SK-N-SH (cell line): ENCODE measurements around the gene PRR16. TPM values are rescaled to one million over a fixed set of nuclear protein-coding genes. Genes with fewer than 3 reads are reported as not detected.

ENCODE experiments used
- CTCF ChIA-PET: fragments of 300-600, 350-600 bp; formaldehyde crosslinking; extraction: SDS; loops from one replicate; lab custom pipeline; 2021; lab: Yijun Ruan, JAX
- POLR2A ChIA-PET: fragments of 350-600 bp; sonication (Branson Sonifier 250); formaldehyde crosslinking; extraction: SDS; loops from one replicate; lab custom pipeline; 2020; ENCODE audit warnings: antibody characterized with exemption, inconsistent platforms; lab: Yijun Ruan, JAX
- DNase-seq: peaks from one replicate; pipeline ENCODE4 v3.0.0; 2012
- H2AFZ ChIP-seq: fragments of 200-600 bp; sonication (generic); 2 replicates; pipeline ENCODE4 v1.8.1; 2016; ENCODE audit warnings: antibody characterized with exemption, mild to moderate bottlenecking, low read depth
- H3F3A ChIP-seq: fragments of 200-600 bp; sonication (generic); replicated peaks from 2 replicates; pipeline ENCODE3; 2016; ENCODE audit warnings: antibody characterized with exemption, mild to moderate bottlenecking; ENCODE audit not compliant: insufficient read depth
- H3K27ac ChIP-seq, 2 experiments: fragments of 200-500 bp in 1 of 2; fragments of 200-600 bp in 1 of 2; sonication (Bioruptor generic) in 1 of 2; sonication (generic), shearing (Covaris generic) in 1 of 2; 2 replicates each; pipeline versions ENCODE4 v1.5.1 to v1.6.1; 2014 to 2016; ENCODE audit warnings: low read depth in 2 of 2, inconsistent platforms in 1 of 2, low read length in 1 of 2, mild to moderate bottlenecking in 1 of 2, mixed read lengths in 1 of 2
- H3K27me3 ChIP-seq: fragments of 200-600 bp; sonication (generic), shearing (Covaris generic); 2 replicates; pipeline ENCODE4 v1.6.1; 2016; ENCODE audit warnings: mixed run types; ENCODE audit not compliant: insufficient read depth
- H3K36me3 ChIP-seq, 2 experiments: fragments of 200-500 bp in 1 of 2; fragments of 200-600 bp in 1 of 2; sonication (Bioruptor generic) in 1 of 2; sonication (generic) in 1 of 2; replicated peaks in 1 of 2; 2 replicates each; pipeline versions ENCODE3 to v1.5.1; 2014 to 2016; ENCODE audit warnings: low read length in 1 of 2, mild to moderate bottlenecking in 1 of 2; ENCODE audit not compliant: insufficient read depth in 2 of 2, control insufficient read depth in 1 of 2
- H3K4me1 ChIP-seq, 2 experiments: fragments of 200-500 bp in 1 of 2; fragments of 200-600 bp in 1 of 2; sonication (Bioruptor generic) in 1 of 2; sonication (generic), shearing (Covaris generic) in 1 of 2; 2 replicates each; pipeline versions ENCODE4 v1.5.1 to v1.6.1; 2014 to 2016; ENCODE audit warnings: low read depth in 1 of 2, low read length in 1 of 2, mixed run types in 1 of 2; ENCODE audit not compliant: insufficient read depth in 2 of 2, control insufficient read depth in 1 of 2
- H3K4me2 ChIP-seq: fragments of 200-600 bp; sonication (generic), shearing (Covaris generic); 2 replicates; pipeline ENCODE4 v1.6.1; 2017; ENCODE audit warnings: mixed run types
- H3K4me3 ChIP-seq, 2 experiments: fragments of 200-500 bp in 1 of 2; fragments of 200-600 bp in 1 of 2; sonication (Bioruptor generic) in 1 of 2; sonication (generic), shearing (Covaris generic) in 1 of 2; 2 replicates each; pipeline versions ENCODE4 v1.5.1 to v1.8.1; 2014 to 2016; ENCODE audit warnings: low read depth in 2 of 2, inconsistent platforms in 1 of 2, low read length in 1 of 2, mild to moderate bottlenecking in 1 of 2, mixed read lengths in 1 of 2, moderate library complexity in 1 of 2
- H3K79me2 ChIP-seq: fragments of 200-600 bp; sonication (generic); 2 replicates; pipeline ENCODE4 v1.8.1; 2017; ENCODE audit warnings: mild to moderate bottlenecking; ENCODE audit not compliant: insufficient read depth
- H3K9ac ChIP-seq: fragments of 200-600 bp; sonication (generic); 2 replicates; pipeline ENCODE4 v1.6.1; 2017; ENCODE audit warnings: mixed run types
- H3K9me2 ChIP-seq: fragments of 200-600 bp; sonication (generic); 2 replicates; pipeline ENCODE4 v1.6.1; 2017; ENCODE audit warnings: mixed run types
- H3K9me3 ChIP-seq: fragments of 200-600 bp; sonication (generic); 2 replicates; pipeline ENCODE4 v1.6.1; 2017; ENCODE audit warnings: mixed run types, mild to moderate bottlenecking, moderate library complexity
- H4K20me1 ChIP-seq: fragments of 200-600 bp; sonication (generic); 2 replicates; pipeline ENCODE4 v1.6.1; 2017; ENCODE audit warnings: mild to moderate bottlenecking, mixed run types; ENCODE audit not compliant: insufficient read depth
- EP300 ChIP-seq, 2 experiments: IDR thresholded peaks; 2 replicates each; pipeline versions ENCODE4 v1.4.0 to v1.6.1; 2012; ENCODE audit warnings: borderline replicate concordance in 1 of 2, low read depth in 1 of 2, low read length in 1 of 2
- EZH2phosphoT487 ChIP-seq: fragments of 200-600 bp; sonication (generic); IDR thresholded peaks from 2 replicates; pipeline ENCODE4 v1.6.1; 2017; ENCODE audit warnings: low read depth, mixed run types, mild to moderate bottlenecking, antibody characterized with exemption, moderate library complexity, borderline replicate concordance
- MEF2A ChIP-seq: IDR thresholded peaks from 2 replicates; pipeline ENCODE4 v1.4.0; 2012; ENCODE audit warnings: low read depth, borderline replicate concordance
- NFIC ChIP-seq: IDR thresholded peaks from 2 replicates; pipeline ENCODE4 v1.4.0; 2012; ENCODE audit warnings: borderline replicate concordance
- NRF1 ChIP-seq: IDR thresholded peaks from 2 replicates; pipeline ENCODE4 v1.6.1; 2012; ENCODE audit warnings: low read depth, mild to moderate bottlenecking, low read length
- RFX5 ChIP-seq: IDR thresholded peaks from 2 replicates; pipeline ENCODE4 v1.6.1; 2012; ENCODE audit warnings: mild to moderate bottlenecking, improper control_type of control experiment, low read length
- RXRA ChIP-seq: IDR thresholded peaks from 2 replicates; pipeline ENCODE4 v1.4.0; 2012; ENCODE audit warnings: low read depth, mild to moderate bottlenecking, borderline replicate concordance
- TAF1 ChIP-seq: IDR thresholded peaks from 2 replicates; pipeline ENCODE4 v1.6.1; 2012; ENCODE audit warnings: low read depth, mild to moderate bottlenecking, low read length, moderate library complexity, borderline replicate concordance
- TCF12 ChIP-seq: IDR thresholded peaks from 2 replicates; pipeline ENCODE4 v1.4.0; 2012
- YY1 ChIP-seq: IDR thresholded peaks from 2 replicates; pipeline ENCODE4 v1.4.0; 2012; ENCODE audit warnings: low read depth, mild to moderate bottlenecking
- WGBS: methylation state at CpG from one replicate; pipeline ENCODE4 v1.1.6; 2017; ENCODE audit warnings: low lambda C conversion rate; 5-methylcytosine and 5-hydroxymethylcytosine counted together
- polyA plus RNA-seq, 3 experiments: library from polyadenylated mRNA; depleted of rRNA; stranded (reverse); fragments of >200 nt; gene quantifications; 2 replicates each; pipeline ENCODE4 v1.2.3, GENCODE V29; 2012
- TF ChIP-seq, protein P1 (sequence below): IDR thresholded peaks from 2 replicates; pipeline ENCODE4 v1.4.0; 2012; ENCODE audit warnings: low read depth
- TF ChIP-seq, protein P2 (sequence below): fragments of 150-350 bp; IDR thresholded peaks from 2 replicates; pipeline ENCODE4 v1.6.1; 2017; ENCODE audit warnings: antibody characterized with exemption, low read length, low read depth, borderline replicate concordance
- TF ChIP-seq, protein P3 (sequence below): IDR thresholded peaks from 2 replicates; pipeline ENCODE4 v1.4.0; 2012; ENCODE audit warnings: low read depth, borderline replicate concordance
- TF ChIP-seq, protein P4 (sequence below): fragments of 200-600 bp; sonication (generic); IDR thresholded peaks from 2 replicates; pipeline ENCODE4 v1.6.1; 2017; ENCODE audit warnings: antibody characterized with exemption, mild to moderate bottlenecking, moderate library complexity
- TF ChIP-seq, protein P5 (sequence below): fragments of 150-350 bp; IDR thresholded peaks from 2 replicates; pipeline ENCODE4 v1.6.1; 2016; ENCODE audit warnings: mild to moderate bottlenecking, low read depth, low read length
- TF ChIP-seq, protein P6 (sequence below): IDR thresholded peaks from 2 replicates; pipeline ENCODE4 v1.6.1; 2012; ENCODE audit warnings: mild to moderate bottlenecking, low read depth, low read length, moderate library complexity

The PRR16 gene
- polyA plus RNA-seq, 1 of the 3 experiments (the other 2 are of a cell fraction): 26.7 TPM

DNA sequence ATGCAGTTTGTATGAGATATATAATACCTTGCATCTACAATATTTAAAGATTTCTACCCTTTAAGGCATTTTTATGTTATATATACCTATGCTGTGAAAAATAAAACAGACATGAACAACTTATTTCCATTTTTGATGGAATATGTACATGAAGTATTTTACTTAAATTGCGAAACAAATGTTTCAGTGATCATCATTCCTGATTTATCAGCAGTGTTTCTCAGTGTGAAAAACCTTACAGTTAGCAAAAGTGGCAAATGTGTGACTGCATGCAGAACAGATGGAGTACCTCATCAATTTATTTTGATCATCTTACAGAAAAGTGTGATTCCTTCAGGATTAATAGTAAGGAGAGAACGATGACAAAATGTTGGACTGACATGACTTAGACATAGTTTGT is 43.1 kb downstream of the PRR16 start:
- H3F3A ChIP-seq: no peaks in the 10 kb centered on the region
- no peaks in the 10 kb centered on the region for H4K20me1 ChIP-seq
- H3K9me2 ChIP-seq: no peaks in the 10 kb centered on the region
- no peak overlapping the region for H3K9ac ChIP-seq
- peaks cover 0 to 13% of the 10 kb centered on the region in 2 experiments; a peak in 2 of 4 replicates for H3K4me1 ChIP-seq
- H3K9me3 ChIP-seq: no peaks in the 10 kb centered on the region
- CTCF ChIA-PET: no interaction called here
- no peak for DNase-seq
- 88% methylated on average over 2 of the region's 2 CpGs for WGBS
- no peaks in the 10 kb centered on the region for H3K27me3 ChIP-seq
- POLR2A ChIA-PET: no interaction called here
- H3K4me2 ChIP-seq: no peak overlapping the region
- TF ChIP-seq, protein P1, sequence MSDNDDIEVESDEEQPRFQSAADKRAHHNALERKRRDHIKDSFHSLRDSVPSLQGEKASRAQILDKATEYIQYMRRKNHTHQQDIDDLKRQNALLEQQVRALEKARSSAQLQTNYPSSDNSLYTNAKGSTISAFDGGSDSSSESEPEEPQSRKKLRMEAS: no peak
- TF ChIP-seq EP300 (IDR thresholded peaks at IDR 0.05; ENCODE audit: borderline replicate concordance in 1 of 2, low read depth in 1 of 2, low read length in 1 of 2) (no peak), EZH2phosphoT487 (no peak), RXRA (no peak)
- TF ChIP-seq, protein P2, sequence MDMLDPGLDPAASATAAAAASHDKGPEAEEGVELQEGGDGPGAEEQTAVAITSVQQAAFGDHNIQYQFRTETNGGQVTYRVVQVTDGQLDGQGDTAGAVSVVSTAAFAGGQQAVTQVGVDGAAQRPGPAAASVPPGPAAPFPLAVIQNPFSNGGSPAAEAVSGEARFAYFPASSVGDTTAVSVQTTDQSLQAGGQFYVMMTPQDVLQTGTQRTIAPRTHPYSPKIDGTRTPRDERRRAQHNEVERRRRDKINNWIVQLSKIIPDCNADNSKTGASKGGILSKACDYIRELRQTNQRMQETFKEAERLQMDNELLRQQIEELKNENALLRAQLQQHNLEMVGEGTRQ: no peak
- no peak overlapping the region for H3K4me3 ChIP-seq
- H2AFZ ChIP-seq: no peak overlapping the region
- H3K27ac ChIP-seq: no peak overlapping the region
- peaks cover 0 to 4% of the 10 kb centered on the region in 2 experiments for H3K36me3 ChIP-seq
- peaks cover 79% of the 10 kb centered on the region for H3K79me2 ChIP-seq

DNA sequence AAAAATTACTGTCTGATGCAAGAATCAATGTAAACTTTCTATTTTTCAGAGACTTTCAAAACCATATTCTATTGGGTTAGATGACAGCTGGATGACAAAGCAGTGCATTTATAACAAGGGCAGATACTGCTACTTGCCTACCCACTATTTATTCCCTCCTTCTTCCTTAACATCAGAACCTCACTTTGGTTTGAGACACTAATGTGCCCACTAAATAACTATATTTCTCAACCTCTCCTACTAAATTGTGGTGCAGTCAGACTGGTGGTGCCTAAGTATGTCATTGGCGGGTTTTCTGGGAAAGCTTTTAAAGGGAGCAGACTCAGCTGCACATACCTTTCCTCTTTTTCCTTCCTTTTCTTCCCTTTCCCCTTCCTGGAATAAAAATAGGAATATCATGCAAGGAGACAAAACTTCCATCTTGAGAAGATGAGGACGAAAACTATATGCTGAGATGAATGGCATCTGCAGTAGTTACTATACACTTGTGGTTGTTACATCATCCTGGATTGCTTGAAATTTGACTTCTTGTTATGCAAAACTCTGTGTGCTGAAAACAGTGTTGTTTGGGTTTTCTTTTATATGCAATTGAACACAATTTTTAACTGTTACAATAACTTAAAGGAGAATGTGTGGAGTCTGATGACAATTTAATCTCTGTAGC is 43.8 kb downstream of the PRR16 start:
- Histone ChIP-seq H3K36me3 (peaks cover 0 to 4% of the 10 kb centered on the region in 2 experiments), H3K4me3 (no peak overlapping the region), H3K9me2 (no peaks in the 10 kb centered on the region), H3K9ac (no peak overlapping the region), H3K4me1 (peaks cover 0 to 14% of the 10 kb centered on the region in 2 experiments; a peak in 2 of 4 replicates), H2AFZ (no peak overlapping the region), H3F3A (no peaks in the 10 kb centered on the region), H3K9me3 (no peaks in the 10 kb centered on the region), H3K4me2 (no peak overlapping the region), H3K79me2 (peaks cover 78% of the 10 kb centered on the region), H3K27ac (no peak overlapping the region; a peak in 1 of 4 replicates), H3K27me3 (no peaks in the 10 kb centered on the region), H4K20me1 (no peaks in the 10 kb centered on the region)
- ChIA-PET CTCF (interaction anchor here (0.6 kb wide), 1 partner anchor 652 kb away, joined by 4 read pairs; no protein-coding TSS in a partner anchor), POLR2A (no interaction called here)
- no peak for DNase-seq
- 75% methylated on average over 2 of the region's 2 CpGs for WGBS
- TF ChIP-seq, protein P3, sequence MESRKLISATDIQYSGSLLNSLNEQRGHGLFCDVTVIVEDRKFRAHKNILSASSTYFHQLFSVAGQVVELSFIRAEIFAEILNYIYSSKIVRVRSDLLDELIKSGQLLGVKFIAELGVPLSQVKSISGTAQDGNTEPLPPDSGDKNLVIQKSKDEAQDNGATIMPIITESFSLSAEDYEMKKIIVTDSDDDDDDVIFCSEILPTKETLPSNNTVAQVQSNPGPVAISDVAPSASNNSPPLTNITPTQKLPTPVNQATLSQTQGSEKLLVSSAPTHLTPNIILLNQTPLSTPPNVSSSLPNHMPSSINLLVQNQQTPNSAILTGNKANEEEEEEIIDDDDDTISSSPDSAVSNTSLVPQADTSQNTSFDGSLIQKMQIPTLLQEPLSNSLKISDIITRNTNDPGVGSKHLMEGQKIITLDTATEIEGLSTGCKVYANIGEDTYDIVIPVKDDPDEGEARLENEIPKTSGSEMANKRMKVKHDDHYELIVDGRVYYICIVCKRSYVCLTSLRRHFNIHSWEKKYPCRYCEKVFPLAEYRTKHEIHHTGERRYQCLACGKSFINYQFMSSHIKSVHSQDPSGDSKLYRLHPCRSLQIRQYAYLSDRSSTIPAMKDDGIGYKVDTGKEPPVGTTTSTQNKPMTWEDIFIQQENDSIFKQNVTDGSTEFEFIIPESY: no peak
- TF ChIP-seq, protein P4, sequence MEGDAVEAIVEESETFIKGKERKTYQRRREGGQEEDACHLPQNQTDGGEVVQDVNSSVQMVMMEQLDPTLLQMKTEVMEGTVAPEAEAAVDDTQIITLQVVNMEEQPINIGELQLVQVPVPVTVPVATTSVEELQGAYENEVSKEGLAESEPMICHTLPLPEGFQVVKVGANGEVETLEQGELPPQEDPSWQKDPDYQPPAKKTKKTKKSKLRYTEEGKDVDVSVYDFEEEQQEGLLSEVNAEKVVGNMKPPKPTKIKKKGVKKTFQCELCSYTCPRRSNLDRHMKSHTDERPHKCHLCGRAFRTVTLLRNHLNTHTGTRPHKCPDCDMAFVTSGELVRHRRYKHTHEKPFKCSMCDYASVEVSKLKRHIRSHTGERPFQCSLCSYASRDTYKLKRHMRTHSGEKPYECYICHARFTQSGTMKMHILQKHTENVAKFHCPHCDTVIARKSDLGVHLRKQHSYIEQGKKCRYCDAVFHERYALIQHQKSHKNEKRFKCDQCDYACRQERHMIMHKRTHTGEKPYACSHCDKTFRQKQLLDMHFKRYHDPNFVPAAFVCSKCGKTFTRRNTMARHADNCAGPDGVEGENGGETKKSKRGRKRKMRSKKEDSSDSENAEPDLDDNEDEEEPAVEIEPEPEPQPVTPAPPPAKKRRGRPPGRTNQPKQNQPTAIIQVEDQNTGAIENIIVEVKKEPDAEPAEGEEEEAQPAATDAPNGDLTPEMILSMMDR: no peak
- TF ChIP-seq TAF1: no peak
- no peak for TF ChIP-seq RFX5
- no peak for TF ChIP-seq NFIC
- TF ChIP-seq TCF12: no peak
- TF ChIP-seq, protein P5, sequence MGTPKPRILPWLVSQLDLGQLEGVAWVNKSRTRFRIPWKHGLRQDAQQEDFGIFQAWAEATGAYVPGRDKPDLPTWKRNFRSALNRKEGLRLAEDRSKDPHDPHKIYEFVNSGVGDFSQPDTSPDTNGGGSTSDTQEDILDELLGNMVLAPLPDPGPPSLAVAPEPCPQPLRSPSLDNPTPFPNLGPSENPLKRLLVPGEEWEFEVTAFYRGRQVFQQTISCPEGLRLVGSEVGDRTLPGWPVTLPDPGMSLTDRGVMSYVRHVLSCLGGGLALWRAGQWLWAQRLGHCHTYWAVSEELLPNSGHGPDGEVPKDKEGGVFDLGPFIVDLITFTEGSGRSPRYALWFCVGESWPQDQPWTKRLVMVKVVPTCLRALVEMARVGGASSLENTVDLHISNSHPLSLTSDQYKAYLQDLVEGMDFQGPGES: no peak
- TF ChIP-seq, protein P6, sequence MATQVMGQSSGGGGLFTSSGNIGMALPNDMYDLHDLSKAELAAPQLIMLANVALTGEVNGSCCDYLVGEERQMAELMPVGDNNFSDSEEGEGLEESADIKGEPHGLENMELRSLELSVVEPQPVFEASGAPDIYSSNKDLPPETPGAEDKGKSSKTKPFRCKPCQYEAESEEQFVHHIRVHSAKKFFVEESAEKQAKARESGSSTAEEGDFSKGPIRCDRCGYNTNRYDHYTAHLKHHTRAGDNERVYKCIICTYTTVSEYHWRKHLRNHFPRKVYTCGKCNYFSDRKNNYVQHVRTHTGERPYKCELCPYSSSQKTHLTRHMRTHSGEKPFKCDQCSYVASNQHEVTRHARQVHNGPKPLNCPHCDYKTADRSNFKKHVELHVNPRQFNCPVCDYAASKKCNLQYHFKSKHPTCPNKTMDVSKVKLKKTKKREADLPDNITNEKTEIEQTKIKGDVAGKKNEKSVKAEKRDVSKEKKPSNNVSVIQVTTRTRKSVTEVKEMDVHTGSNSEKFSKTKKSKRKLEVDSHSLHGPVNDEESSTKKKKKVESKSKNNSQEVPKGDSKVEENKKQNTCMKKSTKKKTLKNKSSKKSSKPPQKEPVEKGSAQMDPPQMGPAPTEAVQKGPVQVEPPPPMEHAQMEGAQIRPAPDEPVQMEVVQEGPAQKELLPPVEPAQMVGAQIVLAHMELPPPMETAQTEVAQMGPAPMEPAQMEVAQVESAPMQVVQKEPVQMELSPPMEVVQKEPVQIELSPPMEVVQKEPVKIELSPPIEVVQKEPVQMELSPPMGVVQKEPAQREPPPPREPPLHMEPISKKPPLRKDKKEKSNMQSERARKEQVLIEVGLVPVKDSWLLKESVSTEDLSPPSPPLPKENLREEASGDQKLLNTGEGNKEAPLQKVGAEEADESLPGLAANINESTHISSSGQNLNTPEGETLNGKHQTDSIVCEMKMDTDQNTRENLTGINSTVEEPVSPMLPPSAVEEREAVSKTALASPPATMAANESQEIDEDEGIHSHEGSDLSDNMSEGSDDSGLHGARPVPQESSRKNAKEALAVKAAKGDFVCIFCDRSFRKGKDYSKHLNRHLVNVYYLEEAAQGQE: no peak
- TF ChIP-seq EP300 (IDR thresholded peaks at IDR 0.05; ENCODE audit: borderline replicate concordance in 1 of 2, low read depth in 1 of 2, low read length in 1 of 2): no peak
- no peak for TF ChIP-seq YY1
- no peak for TF ChIP-seq NRF1
- TF ChIP-seq MEF2A: no peak
